Measurements from ENCODE around the gene SMIM14.
A peak's percentile ranks its signal among the peaks of the same experiment; 100 is the strongest.
"Not testable (repeated sequence)": the region's sequence is repeated elsewhere in the genome, so short reads cannot be mapped to it uniquely, and the experiment has no call there.

Gene SMIM14

GRCh38 chr4:39638354-39639239 lies at the start of gene SMIM14:
SMIM14 (minus strand) TSS chr4:39638865; CDS start chr4:39605145, 33,720 bp downstream.
- DNase-seq (ENCODE audit: low read depth), result peak; percentile 68

- no peak for DNase-seq (ENCODE audit: low read depth)
Observed at GRCh38 chr4:39687014-39687413, 48.3 kb upstream of the SMIM14 start.

- DNase-seq (ENCODE audit: low read depth), result no peak
Observed at GRCh38 chr4:39685990-39686389, 47.3 kb upstream of the SMIM14 start.

GRCh38 chr4:39682138-39682537 lies 43.5 kb upstream of the SMIM14 start:
- no peak for DNase-seq (ENCODE audit: low read depth)

GRCh38 chr4:39681003-39681402 lies 42.3 kb upstream of the SMIM14 start:
- not testable (repeated sequence) for DNase-seq (ENCODE audit: low read depth)

GRCh38 chr4:39675681-39676080 lies 37.0 kb upstream of the SMIM14 start:
- not testable (repeated sequence) for DNase-seq (ENCODE audit: low read depth)

GRCh38 chr4:39670296-39670695 lies 31.6 kb upstream of the SMIM14 start:
- DNase-seq (ENCODE audit: low read depth), result not testable (repeated sequence)

- no peak for DNase-seq (ENCODE audit: low read depth)
Observed at GRCh38 chr4:39668887-39669286, 30.2 kb upstream of the SMIM14 start.

GRCh38 chr4:39667706-39668105 lies 29.0 kb upstream of the SMIM14 start:
- DNase-seq (ENCODE audit: low read depth), result no peak

- no peak for DNase-seq (ENCODE audit: low read depth)
Observed at GRCh38 chr4:39664828-39665731, 26.4 kb upstream of the SMIM14 start.

- DNase-seq (ENCODE audit: low read depth), result no peak
Observed at GRCh38 chr4:39662683-39663082, 24.0 kb upstream of the SMIM14 start.

- DNase-seq (ENCODE audit: low read depth), result no peak
Observed at GRCh38 chr4:39660757-39661156, 22.1 kb upstream of the SMIM14 start.

GRCh38 chr4:39660045-39660444 lies 21.4 kb upstream of the SMIM14 start:
- DNase-seq (ENCODE audit: low read depth), result no peak

- DNase-seq (ENCODE audit: low read depth), result no peak
Observed at GRCh38 chr4:39658756-39659155, 20.1 kb upstream of the SMIM14 start.

- DNase-seq (ENCODE audit: low read depth), result no peak
Observed at GRCh38 chr4:39657465-39657864, 18.8 kb upstream of the SMIM14 start.

GRCh38 chr4:39656638-39657037 lies 18.0 kb upstream of the SMIM14 start:
- not testable (repeated sequence) for DNase-seq (ENCODE audit: low read depth)

GRCh38 chr4:39655876-39656275 lies 17.2 kb upstream of the SMIM14 start:
- DNase-seq (ENCODE audit: low read depth), result no peak

GRCh38 chr4:39655211-39655610 lies 16.5 kb upstream of the SMIM14 start:
- no peak for DNase-seq (ENCODE audit: low read depth)

- not testable (repeated sequence) for DNase-seq (ENCODE audit: low read depth)
Observed at GRCh38 chr4:39651586-39651985, 12.9 kb upstream of the SMIM14 start.

- no peak for DNase-seq (ENCODE audit: low read depth)
Observed at GRCh38 chr4:39649639-39650265, 11.1 kb upstream of the SMIM14 start.

GRCh38 chr4:39648827-39649558 lies 10.3 kb upstream of the SMIM14 start:
- DNase-seq (ENCODE audit: low read depth), result no peak

- DNase-seq (ENCODE audit: low read depth), result no peak
Observed at GRCh38 chr4:39648213-39648612, 9.5 kb upstream of the SMIM14 start.
